Epithelial cell of esophagus (primary cell): ENCODE measurements around the gene CD27.
A peak's percentile ranks its signal among the peaks of the same experiment; 100 is the strongest.

Experiments
- DNase-seq: peaks from one replicate; pipeline ENCODE4 v3.0.0; 2010; ENCODE audit warnings: low read depth
- H3K4me3 ChIP-seq: 2 replicates; pipeline ENCODE4 v1.5.1; 2011; ENCODE audit warnings: mild to moderate bottlenecking, low read length, control low read depth
- TF ChIP-seq, protein P1 (sequence below): IDR thresholded peaks from 2 replicates; pipeline ENCODE4 v1.5.1; 2011; ENCODE audit warnings: low read depth, mild to moderate bottlenecking, low read length, control low read depth, inconsistent platforms; ENCODE audit not compliant: insufficient read depth; ENCODE audit errors: missing control alignments

Gene CD27

GRCh38 chr12:6443361-6443983, 1.3 kb upstream of the CD27 start:
- H3K4me3 ChIP-seq = no peak overlapping the region
- no peak for DNase-seq
- TF ChIP-seq, protein P1, sequence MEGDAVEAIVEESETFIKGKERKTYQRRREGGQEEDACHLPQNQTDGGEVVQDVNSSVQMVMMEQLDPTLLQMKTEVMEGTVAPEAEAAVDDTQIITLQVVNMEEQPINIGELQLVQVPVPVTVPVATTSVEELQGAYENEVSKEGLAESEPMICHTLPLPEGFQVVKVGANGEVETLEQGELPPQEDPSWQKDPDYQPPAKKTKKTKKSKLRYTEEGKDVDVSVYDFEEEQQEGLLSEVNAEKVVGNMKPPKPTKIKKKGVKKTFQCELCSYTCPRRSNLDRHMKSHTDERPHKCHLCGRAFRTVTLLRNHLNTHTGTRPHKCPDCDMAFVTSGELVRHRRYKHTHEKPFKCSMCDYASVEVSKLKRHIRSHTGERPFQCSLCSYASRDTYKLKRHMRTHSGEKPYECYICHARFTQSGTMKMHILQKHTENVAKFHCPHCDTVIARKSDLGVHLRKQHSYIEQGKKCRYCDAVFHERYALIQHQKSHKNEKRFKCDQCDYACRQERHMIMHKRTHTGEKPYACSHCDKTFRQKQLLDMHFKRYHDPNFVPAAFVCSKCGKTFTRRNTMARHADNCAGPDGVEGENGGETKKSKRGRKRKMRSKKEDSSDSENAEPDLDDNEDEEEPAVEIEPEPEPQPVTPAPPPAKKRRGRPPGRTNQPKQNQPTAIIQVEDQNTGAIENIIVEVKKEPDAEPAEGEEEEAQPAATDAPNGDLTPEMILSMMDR = no peak

- H3K4me3 ChIP-seq = no peak overlapping the region
- DNase-seq = no peak
- TF ChIP-seq, protein P1 = no peak
These were observed 724 bp upstream of the CD27 start for GRCh38 chr12:6444031-6444430.

DNA sequence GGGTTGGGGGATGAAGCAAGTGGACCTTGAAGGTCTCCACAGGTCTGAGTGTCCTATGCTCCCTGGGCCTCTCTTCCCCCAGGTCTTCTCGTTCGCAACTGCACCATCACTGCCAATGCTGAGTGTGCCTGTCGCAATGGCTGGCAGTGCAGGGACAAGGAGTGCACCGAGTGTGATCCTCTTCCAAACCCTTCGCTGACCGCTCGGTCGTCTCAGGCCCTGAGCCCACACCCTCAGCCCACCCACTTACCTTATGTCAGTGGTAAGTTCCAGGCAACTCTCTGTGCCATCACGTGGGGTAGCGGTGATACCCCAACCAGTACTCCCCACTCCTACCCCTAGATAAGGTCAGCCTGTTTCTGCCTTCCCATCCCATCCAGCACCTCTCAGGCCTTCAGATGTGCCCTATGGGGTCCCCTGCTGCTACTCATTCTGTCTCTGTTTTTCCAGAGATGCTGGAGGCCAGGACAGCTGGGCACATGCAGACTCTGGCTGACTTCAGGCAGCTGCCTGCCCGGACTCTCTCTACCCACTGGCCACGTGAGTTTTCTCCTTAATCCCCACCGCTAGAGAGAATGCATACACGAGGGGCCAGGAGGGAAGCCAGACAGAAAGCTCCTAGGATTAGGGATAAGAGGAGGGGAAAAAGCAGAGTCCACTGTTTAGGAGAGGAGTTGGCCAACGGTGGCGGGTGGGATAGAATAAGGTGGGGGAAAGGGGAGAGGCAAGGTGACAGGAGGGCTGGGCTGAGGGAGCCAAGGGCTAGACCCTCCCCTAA, 5.5 kb downstream of the CD27 start:
- H3K4me3 ChIP-seq = peak overlapping the region; percentile 61
- TF ChIP-seq, protein P1 = no peak

GRCh38 chr12:6450869-6451347, 6.2 kb downstream of the CD27 start:
- peak overlapping the region; percentile 61 for H3K4me3 ChIP-seq
- TF ChIP-seq, protein P1 = no peak
- DNase-seq = no peak

More for the DNA sequence above, 5.5 kb downstream of the CD27 start:
- no peak for DNase-seq

- TF ChIP-seq, protein P1 = no peak
- H3K4me3 ChIP-seq = peak within 1 kb of the TSS; percentile 61
- DNase-seq = peak; percentile 71
These were observed 6.8 kb downstream of the CD27 start, which contains the start of gene TAPBPL for GRCh38 chr12:6451348-6452244. Gene TAPBPL (plus strand): TSS chr12:6452042. CDS start chr12:6452249, 207 bp downstream.

DNA sequence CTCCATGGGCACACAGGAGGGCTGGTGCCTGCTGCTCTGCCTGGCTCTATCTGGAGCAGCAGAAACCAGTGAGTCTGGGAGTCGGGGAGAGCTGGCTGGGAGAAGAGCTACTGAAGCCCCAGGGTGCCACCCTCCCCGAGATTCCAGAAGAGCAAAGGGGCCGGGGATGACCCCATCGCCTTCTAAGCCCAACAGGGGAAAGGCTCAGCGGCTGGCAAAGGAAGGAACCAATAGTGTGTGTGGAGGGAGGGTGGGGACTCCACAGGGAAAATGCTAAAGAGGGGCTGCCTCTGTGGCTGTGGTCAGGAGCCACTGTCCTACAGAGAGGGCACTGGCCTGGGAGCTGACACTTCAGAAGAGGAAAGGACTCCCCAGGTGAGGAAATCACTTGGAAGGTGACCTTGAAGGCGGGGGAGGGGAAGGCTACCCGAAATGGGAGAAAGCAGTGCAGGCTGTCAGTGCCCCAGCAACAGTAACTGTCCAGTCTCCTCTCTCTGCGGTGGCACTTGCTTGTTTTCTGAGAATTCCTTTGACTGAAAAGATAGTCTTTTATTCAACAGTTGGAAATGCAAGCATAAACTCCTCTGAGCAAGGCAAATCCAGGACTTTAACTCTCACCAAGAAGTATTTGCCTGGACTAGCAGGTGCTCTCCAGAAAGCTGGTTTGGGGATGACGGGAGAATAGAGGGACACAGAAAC, 7.6 kb downstream of the CD27 start:
- peak overlapping the region; percentile 61 for H3K4me3 ChIP-seq
- TF ChIP-seq, protein P1 = no peak
- no peak for DNase-seq
